Upper lobe of left lung (tissue), 4 donors: Measurements from ENCODE around the gene ATP8B1.
"Not testable (repeated sequence)": the region's sequence is repeated elsewhere in the genome, so short reads cannot be mapped to it uniquely, and the experiment has no call there.

Experiments used
- CTCF ChIP-seq, 6 experiments: fragments of 450-650 bp in 4 of 6; fragments of 200-600 bp in 2 of 6; sonication (generic) in 2 of 6; IDR thresholded peaks; one replicate each; pipeline ENCODE4 v1.5.1; 2016 to 2019; ENCODE audit warnings: antibody characterized with exemption in 6 of 6
- EP300 ChIP-seq, 4 donors: sonication (generic); formaldehyde crosslinking; IDR thresholded peaks; one replicate each; pipeline ENCODE4 v1.5.1; 2017; ENCODE audit warnings: antibody characterized with exemption in 4 of 4, control low read depth in 2 of 4
- POLR2A ChIP-seq, 4 donors: fragments of 450-650 bp; IDR thresholded peaks; one replicate each; pipeline ENCODE4 v1.5.1; 2016 to 2017; ENCODE audit warnings: antibody characterized with exemption in 4 of 4, mild to moderate bottlenecking in 2 of 4
- POLR2AphosphoS5 ChIP-seq, 2 donors: sonication (generic); formaldehyde crosslinking; IDR thresholded peaks; one replicate each; pipeline ENCODE4 v1.5.1; 2017; ENCODE audit warnings: antibody characterized with exemption in 2 of 2

- TF ChIP-seq CTCF, POLR2A, POLR2AphosphoS5, EP300 (IDR thresholded peaks at IDR 0.05): not testable (repeated sequence)
These were observed 160.7 kb downstream of the ATP8B1 start for GRCh38 chr18:57642462-57642861.
